GM19397 (cell line): ENCODE measurements around the gene MED29.

ENCODE experiments used
- ATAC-seq: cut with Tn5 transposase; IDR thresholded peaks from one replicate; pipeline ENCODE4 v1.9.1; 2021; ENCODE audit warnings: mild to moderate bottlenecking, moderate library complexity; ENCODE audit not compliant: unreplicated experiment

The MED29 gene

DNA sequence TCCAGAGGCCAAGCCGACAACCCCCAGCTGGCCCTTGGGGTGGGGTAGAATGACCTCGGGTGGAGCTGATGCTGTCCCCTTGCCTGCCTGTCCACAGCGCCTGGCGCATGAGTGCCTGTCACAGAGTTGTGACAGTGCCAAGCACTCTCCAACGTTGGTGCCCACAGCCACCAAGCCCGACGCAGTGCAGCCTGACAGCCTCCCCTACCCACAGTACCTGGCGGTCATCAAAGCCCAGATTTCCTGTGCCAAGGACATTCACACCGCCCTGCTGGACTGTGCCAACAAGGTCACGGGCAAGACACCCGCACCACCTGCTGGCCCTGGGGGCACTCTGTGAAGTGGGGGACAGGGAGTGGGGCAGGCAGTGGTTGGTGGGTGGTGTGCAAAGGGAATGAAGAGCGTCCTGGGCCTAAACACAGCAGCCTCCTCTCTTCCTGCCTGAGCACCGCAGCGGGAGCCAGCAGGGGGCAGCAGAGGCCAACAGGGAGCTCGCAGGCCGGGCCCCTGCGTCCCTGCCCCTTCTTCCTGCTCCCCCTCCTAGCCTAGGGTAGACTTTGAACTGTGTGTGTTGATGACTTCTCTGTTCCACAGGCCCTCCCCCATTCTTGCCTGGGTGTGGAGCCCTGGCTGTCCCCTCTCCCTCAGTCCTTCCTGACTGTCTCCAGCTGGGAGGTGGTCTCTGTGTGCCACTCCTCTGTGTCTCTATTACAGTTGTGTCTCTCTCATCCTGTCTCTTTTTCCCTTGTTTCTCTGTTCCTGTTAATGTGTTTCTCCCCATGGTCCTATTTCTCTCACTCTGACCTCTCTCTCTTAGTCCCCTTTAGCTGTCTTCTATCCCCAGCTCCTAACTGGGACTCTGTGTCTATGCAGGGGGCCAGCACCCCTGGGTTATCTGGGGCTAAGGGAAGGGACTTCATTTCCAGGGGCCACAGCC is 6.5 kb downstream of the MED29 start:
- ATAC-seq = no peak

DNA sequence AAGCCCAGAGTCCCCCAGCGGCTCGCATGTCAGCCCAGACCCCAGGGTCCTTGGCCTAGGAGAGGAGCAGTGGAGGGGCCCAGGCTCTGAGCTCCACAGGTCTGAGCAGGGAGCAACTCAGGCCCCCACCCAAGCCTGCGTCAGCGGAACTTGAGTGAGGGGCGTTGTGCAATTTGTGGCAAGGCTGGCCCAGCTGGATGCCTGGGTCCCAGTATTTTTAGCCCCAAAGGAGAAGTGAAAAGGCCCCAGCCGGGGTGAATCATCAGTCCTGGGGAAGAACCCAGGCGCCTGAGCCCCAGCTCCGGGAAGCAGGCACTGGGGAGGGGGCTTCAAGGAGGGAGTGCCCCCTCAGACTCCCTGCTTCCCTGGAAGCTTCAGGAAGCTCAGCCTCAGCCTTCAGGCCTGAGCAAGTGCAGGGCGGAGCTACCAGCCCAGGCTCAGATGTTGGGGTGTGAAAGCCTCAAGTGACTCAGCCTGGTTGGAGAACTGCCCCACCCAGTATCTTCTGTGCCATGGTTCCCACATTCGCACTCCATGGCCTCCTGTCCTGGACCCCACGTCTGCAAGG is 7.2 kb downstream of the MED29 start:
- ATAC-seq = no peak

DNA sequence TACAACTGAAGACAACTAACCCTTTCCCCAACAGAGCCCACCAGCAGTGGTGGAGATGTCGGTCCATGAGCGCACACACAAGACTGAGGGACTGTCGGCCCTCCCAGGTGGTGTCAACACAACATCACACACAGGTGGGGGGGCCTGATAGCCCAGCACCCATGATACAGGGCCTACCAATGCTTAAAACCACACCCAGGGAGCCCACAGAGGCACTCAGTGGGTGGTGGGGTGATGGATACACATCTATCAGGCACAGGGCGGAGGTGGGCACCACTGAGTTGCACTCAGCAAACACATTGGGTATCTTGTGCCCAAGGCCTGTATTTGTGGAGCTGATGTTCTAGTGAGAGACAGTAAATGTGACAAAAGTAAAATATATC is 8.5 kb downstream of the MED29 start:
- ATAC-seq = no peak

DNA sequence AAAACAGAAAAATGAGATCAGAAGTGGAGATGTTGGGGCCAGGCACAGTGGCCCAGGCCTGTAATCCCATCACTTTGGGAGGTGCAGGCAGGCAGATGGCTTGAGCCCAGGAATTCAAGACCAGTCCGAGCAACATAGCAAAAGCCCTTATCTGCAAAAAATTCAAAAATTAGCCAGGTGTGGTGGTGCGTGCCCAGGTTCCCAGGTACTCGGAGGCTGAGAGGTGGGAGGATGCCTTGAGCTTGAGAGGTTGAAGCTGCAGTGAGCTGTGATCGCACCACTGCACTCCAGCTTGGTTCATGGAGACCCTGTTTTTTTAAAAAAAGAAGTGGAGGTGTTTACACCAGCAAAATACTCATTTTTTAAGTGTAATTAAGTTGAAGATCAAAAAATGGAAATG is 8.9 kb downstream of the MED29 start:
- no peak for ATAC-seq

DNA sequence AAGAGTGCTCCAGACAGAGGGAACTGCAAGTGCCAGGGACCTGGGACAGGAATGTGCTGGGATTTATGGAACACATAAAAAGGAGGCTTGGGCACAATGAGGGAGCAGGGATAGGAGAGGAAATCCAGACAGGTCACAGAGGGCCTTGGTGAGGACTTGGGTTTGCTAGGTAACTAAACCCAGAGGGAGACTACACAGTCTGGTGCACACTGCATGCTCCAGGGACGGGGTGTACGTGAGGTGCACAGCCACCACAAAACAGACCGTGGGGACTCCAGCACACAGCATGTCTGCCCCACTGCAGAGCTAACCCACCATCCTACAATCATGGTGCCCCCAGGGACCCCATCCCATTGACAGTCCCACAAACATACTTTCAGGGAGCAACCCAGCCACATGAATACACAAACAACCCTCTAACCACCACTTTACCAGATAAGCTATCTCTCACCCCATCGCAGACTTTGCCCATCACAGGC is 9.9 kb downstream of the MED29 start:
- ATAC-seq = peak; percentile 3

DNA sequence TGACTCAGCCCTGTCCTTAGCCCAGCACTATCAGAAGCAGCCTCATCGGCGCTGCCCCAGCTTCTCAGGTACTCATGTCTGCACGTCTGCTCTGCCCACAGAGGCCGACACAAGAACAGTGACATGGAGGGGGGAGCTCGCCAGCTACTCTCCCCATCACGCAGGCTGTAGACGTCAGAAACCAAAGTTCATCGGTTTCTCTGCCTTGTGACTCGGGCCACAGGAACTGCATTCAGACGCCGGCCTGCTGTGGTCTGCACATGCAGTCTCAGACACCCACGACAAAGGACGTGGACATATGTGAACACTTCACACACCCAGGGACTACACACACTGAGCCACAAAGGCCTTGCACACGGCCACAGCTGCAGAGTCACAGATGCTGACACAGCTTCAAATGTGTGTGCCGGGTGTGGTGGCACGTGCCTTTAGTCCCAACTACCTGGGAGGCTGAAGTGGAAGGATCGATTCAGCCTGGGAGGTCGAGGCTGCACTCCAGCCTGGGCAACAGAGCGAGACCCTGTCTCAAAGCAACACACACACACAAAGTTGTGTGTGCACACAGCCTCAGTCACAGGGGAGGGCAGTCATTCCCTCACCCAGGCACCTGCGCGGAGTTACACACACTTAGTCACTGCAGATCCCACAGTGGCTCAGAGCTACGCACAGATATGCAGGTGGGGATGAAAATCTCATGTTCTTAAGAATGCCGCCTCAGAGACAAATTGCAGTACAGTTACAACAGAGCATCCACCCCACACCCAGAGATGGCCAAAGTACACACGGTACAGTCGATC is 10.6 kb downstream of the MED29 start:
- peak; percentile 24 for ATAC-seq

DNA sequence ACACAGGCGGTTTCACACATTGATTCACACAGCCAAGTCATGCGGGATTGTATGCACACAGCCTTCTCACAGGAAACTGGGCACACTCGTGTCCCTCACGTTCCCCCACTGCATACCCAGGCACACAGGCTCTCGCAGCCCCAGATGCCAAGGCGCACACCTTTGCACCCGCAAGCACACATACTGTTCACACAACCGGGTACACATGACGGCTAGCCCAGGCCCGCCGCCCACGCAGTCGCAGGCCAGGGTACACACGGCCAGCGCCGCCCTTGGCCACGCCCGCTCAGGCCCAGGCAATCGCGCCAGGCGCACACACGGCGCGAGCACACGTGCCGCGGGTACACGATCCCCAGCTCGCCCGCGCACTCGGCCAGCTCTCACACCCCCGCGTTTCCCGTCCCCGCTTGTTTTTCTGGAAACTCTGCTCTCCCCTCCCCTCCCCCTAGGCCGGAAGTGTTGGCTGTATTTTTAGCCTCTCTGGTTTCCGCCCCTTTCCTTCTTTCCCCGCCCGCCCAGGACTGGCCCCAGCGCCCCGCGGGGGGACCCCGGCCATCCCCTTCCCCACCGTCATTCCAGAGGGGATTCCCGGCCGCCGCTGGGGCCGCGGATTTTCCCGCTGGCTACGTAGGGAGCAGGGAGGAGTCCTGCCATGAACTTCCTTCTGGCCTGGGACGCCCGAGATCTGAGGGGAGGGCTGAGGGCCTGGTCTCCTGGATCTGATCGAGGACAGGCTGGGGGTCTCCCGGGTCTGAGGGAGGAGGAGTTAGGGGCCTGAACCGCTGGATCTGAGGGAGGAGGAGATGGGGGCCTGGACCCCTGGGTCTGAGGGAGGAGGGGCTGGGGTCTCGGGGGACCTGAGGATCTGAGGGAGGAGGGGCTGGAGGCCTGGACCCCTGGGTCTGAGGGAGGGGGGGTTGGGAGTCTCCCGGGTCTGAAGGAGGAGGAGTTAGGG is 11.4 kb downstream of the MED29 start:
- peak; percentile 22 for ATAC-seq

DNA sequence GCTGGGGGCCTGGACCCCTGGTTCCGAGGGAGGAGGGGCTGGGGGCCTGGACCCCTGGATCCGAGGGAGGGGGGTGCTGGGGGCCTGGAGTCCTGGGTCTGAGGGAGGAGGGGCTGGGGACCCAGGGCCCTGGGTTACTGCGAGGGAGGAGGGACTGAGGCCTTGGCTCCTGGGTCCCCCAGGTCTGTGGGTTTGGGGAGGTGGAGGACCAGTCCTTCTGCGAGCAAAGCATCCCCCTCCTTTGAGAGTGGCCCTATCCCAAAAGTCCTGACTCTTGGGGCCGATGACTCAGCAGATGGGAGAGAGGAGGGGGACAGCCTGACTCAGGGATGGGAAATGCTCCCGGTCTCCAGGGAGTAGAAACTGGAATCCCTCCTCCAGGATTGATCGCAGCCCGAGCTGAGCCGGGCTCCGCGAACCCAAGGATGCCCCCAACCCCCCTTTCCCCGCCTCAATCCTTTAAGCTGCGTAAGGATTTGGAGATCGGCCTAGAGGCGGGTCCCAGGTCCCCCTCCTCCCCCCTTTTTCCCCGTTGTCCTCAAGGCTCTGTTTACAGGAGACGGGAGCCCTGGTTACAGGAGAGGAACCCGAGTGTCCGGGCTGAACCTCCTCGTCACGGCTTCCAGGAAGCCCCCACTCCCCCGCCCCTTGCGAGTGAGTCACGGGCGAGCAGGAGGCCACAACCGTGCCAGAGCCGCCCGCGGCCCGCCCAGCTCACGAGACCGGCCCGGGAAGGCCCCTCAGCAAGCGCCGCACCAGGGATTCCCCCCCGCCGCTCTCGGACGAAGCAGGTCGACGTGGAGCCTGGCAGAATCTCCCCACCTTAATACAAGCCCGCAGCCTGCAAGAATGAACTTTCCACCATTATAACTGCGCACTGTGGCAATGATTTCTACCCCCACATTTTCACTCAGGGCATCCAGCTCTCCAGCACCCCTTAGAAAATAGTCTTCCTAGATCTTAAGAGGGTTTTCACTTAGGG is 12.4 kb downstream of the MED29 start:
- ATAC-seq = peak; percentile 28

DNA sequence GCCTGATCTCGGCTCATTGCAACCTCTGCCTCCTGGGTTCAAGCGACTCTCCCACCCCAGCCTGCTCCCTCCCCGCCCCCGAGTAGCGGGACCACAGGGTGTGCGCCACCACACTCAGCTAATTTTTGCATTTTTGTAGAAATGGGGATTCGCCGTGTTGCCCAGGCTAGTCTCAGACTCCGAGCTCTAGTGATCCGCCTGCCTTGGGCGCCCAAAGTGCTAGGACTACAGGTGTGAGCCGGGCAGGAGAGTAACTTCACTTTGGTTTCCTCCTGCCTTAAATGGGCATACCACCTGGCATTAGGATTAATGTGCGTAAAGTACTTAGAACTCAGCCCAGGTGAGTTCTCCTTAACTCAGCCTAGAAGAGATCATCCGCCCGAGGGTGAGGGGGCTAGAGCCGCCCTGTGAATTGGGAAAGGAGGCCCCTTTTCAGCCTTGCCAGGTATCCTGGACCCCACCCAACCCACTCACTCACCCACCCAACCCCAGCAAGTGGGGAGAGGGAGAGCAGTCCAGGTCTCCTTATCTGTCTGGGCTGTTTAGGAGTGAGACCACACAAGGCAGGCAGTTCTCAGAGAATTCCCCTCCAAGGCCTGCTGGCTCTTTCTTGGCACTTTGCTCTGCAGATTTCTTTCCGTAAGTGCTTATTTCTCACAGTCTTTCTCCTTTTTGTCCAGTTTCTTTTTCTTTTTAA is 14.2 kb downstream of the MED29 start:
- no peak for ATAC-seq

DNA sequence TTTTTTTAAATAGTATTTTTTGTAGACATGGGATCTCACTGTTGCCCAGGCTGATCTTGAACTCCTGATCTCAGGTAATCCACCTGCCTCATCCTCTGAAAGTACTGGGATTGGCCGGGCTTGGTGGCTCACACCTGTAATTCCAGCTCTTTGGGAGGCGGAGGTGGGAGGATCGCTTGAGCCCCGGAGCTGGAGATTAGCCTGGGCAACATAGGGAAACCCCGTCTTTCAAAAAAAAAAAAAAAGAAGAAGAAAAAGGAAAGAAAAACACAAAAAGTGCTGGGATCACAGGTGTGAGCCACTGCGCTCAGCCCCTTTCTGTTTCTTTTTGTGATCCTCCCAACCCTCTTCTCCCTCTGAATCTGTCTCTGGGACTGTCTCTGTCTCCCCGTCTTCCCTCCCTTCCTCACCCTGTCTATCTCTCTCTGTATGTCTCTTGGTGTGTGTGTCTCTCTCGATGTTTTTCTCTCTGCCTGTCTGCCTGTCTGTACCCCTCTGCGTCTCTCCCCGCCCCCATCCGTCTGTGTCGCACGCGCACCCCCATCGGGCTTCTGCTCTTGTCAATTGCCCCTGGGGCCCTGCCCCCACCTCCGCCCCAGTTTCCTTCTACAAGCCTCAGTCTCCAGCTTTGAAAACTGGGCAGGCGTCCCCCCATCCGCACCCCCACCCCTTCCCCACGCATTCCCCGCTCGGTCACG is 14.9 kb downstream of the MED29 start:
- ATAC-seq = no peak

DNA sequence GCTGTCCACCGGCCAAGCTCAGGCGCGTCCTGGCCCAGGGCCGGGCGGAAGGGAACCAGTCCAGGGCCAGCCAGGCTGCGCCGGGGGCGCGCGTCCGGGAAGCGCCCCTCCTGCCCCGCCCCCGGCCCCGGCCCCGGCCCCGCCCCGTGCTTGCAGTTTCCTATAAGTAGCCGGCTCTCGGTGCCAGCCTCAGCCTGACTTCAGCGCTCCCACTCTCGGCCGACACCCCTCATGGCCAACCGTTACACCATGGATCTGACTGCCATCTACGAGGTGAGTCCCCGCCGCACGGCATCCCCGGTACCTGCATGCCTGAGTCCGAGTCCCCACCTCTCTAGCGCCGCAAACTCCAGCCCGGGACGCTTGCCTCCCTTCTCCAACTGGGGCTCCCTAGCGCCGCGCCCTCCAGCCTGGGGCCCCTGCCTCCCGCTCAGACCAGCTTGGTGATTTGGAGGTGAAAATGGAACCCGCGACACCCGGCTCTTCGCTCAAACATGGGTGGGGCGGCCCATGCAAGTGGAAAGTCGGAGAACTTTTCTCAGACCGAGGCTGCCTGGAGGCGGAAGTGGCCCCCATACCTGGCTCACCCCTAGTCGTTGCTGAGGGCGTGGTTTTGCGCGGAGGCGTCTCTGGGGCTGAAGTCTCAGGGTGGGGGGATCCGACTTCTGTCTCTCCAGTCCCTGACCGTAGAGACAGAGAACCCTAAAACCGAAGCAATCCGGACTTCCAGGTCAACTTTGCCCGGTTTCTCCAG is 15.7 kb downstream of the MED29 start, which contains the start of gene ZFP36:
Gene ZFP36 (plus strand): TSS at position 192 of the 754 bp plus-strand sequence. CDS start 58 bp downstream, at position 250.
- ATAC-seq = no peak

DNA sequence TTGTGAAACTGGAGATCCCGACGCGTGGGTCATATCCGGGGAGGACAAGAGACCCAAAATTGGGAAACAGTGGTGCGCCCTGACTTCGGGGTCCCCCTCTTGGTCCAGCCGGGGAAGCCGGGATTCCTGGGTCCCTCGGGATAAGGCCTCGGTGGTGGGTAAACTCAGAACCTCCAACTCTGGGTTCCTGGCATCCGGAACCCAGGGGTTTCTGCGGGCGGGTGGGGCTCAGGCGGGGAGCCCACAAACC is 16.2 kb downstream of the MED29 start:
- ATAC-seq = no peak

DNA sequence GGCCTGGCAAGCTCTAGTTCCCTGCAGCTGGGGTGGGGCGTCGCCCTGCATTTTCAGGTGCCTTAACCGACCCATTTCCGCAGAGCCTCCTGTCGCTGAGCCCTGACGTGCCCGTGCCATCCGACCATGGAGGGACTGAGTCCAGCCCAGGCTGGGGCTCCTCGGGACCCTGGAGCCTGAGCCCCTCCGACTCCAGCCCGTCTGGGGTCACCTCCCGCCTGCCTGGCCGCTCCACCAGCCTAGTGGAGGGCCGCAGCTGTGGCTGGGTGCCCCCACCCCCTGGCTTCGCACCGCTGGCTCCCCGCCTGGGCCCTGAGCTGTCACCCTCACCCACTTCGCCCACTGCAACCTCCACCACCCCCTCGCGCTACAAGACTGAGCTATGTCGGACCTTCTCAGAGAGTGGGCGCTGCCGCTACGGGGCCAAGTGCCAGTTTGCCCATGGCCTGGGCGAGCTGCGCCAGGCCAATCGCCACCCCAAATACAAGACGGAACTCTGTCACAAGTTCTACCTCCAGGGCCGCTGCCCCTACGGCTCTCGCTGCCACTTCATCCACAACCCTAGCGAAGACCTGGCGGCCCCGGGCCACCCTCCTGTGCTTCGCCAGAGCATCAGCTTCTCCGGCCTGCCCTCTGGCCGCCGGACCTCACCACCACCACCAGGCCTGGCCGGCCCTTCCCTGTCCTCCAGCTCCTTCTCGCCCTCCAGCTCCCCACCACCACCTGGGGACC is 16.6 kb downstream of the MED29 start:
- no peak for ATAC-seq

DNA sequence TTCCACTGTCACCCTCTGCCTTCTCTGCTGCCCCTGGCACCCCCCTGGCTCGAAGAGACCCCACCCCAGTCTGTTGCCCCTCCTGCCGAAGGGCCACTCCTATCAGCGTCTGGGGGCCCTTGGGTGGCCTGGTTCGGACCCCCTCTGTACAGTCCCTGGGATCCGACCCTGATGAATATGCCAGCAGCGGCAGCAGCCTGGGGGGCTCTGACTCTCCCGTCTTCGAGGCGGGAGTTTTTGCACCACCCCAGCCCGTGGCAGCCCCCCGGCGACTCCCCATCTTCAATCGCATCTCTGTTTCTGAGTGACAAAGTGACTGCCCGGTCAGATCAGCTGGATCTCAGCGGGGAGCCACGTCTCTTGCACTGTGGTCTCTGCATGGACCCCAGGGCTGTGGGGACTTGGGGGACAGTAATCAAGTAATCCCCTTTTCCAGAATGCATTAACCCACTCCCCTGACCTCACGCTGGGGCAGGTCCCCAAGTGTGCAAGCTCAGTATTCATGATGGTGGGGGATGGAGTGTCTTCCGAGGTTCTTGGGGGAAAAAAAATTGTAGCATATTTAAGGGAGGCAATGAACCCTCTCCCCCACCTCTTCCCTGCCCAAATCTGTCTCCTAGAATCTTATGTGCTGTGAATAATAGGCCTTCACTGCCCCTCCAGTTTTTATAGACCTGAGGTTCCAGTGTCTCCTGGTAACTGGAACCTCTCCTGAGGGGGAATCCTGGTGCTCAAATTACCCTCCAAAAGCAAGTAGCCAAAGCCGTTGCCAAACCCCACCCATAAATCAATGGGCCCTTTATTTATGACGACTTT is 17.4 kb downstream of the MED29 start:
- no peak for ATAC-seq

DNA sequence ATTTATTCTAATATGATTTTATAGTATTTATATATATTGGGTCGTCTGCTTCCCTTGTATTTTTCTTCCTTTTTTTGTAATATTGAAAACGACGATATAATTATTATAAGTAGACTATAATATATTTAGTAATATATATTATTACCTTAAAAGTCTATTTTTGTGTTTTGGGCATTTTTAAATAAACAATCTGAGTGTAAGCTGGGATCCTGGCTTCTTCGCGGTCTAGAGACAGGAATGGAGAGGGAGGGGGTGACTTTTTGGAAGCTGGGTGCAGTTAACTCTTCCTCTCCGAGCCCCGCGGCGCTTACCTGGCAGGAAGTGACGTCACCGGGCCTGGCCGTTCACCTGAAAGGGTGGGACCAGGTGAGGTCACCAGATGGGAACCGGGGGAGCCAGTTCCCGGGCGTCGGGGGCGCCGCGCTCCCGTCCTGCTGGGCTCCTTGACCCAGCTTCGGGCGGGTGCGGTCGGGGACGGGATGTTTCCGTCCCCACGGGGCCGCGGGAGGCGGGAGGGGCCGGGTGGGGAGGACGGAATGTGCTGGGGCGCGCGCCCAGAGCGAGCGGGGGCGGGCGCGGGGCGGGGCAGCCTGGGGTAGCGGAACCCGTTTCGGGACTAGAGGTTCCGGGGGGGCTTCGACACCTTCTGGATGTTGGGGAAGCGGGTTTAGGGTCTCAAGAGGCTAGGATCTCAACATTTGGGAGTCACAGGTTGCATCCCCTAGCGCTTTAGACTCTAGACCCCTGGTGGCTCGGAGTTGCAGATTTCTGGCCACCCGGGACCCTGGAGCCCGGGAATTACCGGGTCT is 18.2 kb downstream of the MED29 start:
- no peak for ATAC-seq
